Measurements from ENCODE around the gene TULP4.
"Not testable (repeated sequence)": the region's sequence is repeated elsewhere in the genome, so short reads cannot be mapped to it uniquely, and the experiment has no call there.

The TULP4 gene

DNA sequence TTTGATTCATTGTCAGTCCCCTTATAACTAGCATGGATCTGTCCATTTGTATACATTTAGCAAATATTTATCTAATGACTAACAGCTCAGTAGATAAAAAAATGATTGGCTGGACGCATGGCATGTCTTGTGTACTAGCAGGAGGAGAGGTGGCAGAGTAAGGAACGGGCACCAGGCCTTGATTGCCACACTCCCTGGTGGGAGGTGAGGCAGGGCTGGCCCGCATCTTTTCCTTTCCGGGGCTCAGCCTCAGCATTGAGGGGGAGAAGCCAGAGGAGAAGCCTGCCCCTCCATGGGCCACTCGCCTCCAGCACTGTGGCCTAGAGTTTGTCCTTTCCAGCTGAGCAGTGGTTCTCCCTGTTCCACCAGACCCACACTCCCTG lies 162.7 kb downstream of the TULP4 start:
- DNase-seq = peak; percentile 54

DNA sequence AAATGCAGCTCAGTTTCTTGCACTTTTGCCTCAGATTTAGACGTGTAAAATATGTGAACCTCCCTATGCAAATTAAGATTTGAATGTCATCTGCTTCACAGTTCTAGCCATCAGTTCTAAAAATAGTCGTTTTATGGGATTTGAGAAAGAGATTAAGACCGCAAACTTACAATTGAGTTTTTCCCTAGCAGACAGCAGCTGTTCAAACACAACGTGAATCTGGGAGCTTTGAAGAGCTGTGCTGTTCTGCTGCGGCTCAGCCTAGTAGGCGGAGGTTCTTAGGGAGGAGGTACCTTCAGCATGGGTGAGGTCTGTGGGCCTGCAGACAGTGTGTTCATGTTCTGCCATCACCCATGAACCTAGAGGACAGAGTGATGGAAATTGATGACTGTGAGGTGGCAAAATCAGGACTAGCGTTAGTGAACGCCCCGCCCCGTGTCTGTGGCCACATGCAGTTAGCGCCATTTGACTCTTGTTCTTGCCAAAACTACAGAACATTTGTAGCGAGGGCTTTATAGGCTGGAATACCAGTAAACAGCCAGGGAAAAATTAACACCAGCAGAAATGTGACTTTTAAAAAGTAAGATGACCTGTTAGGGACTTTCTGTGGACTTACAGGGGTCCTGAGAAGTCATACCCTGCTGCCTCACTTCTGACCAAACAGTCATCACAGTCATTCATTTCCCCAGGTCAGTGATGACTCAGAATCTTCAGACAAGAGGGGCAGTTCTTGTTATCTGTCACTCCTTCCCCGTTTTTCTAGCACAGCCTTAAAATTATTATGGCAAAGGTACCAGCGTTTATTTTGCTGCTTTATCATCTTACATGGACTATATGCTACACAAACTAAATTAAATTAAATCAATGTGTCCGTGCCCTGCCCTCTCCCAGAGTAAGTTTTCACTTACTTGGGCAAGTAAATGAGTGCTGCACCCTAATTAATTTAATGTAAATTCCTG lies 163.4 kb downstream of the TULP4 start:
- DNase-seq = peak; percentile 69

DNA sequence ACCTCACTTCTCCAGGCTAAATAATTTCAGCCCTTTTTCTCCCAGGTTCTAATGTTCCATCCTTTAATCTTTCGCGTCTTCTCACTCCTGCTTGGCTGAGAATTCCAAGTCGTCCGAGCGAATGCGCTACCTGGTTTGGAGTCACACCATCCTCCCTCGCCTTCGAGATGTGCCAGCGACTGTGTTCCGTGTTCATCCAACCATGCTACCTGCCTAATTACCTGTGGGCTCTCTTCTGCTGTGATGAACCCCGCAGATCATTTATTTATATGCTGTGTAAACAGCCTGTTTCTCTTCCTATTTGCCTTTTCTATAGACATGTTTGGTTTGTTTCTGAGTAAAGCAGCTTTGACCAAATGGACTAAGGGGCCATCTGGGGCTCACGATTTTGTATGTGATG lies 164.1 kb downstream of the TULP4 start:
- no peak for DNase-seq

DNA sequence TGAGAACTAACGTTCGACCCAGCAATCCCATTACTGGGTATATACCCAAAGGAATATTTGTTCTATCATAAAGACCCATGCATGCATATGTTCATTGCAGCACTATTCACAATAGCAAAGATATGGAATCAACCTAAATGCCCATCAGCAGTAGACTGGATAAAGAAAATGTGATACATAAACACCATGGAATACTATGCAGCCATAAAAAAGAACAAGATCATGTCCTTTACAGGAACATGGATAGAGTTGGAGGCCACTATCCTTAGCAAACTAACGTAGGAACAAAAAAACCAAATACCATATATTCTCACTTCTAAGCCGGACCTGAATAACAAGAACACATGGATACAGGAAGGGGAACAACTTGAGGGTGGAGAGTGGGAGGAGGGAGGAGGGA lies 165.5 kb downstream of the TULP4 start:
- not testable (repeated sequence) for DNase-seq

DNA sequence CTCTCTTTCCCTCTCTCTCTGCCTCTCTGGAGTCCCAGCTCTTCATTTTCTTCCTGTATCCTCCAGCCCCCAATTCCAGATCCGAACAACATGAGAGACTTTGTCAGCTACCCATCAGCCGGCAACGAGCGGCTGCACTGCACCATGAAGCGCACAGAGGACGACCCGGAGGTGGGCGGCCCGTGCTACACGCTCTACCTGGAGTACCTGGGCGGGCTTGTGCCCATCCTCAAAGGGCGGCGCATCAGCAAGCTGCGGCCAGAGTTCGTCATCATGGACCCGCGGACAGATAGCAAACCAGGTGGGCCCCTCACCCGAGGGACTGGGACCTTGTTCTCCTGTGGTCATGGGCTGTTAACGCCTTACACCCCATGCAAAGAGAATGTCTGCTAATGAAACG lies 168.7 kb downstream of the TULP4 start:
- no peak for DNase-seq

DNA sequence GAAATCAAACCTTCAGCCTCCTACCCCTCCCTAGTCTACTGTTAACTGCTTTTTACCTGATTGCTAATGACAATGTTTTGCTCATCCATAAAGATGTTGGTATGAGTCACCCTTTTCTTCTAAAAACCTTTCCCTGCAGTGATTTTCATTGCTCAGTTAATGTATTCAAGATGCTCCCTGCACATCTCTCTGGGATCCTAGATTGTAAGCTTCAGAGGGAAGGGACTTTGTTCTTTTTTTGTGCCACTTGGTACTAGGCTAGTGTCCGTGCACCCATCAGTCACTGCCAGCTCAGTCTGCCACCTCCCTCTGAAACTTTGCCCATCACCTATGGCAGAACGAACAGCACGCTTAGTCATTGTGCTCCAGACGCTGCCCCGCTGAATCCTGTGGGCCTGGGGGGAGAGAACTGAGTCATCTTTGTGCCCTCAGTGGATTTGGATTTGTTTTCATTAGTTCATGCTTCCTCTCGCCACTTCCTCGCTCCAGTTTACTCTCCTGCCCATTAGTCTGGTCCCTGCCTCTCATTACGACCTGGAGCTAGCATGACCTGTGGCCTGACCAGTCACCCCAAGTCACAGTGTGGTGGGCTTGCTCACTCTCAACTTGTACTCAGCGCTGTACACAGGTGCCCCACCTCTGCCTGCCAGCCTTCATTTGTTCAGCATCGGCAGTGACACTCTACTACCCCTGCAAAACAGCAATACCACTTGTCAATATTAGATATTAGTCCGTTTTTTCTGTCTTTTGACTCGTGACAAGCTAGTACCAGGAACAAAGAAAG lies 169.6 kb downstream of the TULP4 start:
- DNase-seq = peak; percentile 77

DNA sequence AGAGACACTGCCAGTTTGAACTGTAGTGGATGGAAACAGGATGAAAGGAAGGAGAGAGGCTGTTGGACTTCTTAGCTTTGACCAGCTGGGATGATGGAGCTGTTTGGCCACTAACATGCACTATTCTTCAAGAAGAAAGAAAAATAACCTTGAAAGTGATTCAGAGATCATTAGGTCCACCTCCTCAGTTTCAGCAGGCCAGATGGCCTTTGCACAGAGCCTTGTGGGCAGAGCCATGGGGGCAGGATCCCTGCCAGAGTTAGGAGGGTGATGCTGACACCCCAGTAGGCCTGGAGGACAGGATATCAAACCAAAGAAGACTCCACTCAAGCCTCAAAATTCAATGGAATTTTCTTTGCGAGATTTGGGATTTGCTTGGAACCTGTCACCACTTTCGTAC lies 173.2 kb downstream of the TULP4 start:
- DNase-seq = no peak

DNA sequence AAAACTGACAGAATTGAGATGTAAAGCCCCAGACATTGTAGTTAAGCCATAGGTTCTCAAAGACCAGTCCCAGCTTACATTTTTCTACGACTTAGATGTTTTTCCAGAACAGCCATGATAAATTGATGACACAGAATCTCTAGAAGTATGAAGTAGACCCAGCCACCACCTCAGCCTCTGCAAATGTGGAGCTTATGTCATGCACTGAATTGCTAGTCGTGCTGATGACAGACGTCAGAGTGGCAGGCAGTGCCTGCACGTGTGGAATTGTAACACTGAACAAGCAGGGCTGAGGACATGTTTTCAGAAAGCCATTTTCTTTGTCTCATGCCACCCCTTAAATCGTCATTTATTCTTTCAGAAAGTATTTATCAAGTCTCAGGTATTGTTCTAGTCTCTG lies 175.2 kb downstream of the TULP4 start:
- peak; percentile 41 for DNase-seq

DNA sequence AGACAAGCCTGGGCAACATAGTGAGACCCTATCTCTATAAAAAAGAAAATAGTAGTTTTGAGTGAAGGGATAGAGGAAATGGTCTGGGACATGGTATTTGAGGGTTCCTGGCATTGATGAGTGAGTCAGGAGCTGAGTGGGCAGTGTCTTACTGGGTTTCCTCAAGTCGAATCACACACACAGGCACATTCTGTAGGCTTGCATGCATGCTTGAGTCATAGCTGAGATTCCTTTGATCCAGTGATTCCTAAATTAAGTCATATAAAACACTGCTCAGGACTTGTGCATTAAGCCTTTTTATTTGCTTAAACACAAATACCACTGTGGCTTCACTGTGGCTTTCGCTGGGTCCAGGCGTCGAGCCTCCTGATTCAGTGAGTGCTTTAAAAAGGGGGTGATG lies 175.8 kb downstream of the TULP4 start:
- DNase-seq = peak; percentile 97

DNA sequence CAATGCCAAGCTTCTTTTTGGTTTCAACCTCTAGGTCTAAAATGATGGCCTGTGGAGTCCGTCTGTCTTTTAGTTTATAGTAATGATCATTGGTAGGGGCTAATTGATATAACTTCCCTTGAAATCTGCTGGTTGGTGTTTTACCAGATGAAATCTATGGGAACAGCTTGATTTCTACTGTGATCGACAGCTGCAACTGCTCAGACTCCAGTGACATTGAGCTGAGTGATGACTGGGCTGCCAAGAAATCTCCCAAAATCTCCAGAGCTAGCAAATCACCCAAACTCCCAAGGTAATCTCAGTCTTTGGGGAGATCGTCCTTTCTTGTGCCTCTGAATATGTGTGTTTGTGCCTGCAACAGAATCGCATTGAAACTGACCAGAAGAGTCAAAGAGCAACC lies 177.2 kb downstream of the TULP4 start:
- no peak for DNase-seq

DNA sequence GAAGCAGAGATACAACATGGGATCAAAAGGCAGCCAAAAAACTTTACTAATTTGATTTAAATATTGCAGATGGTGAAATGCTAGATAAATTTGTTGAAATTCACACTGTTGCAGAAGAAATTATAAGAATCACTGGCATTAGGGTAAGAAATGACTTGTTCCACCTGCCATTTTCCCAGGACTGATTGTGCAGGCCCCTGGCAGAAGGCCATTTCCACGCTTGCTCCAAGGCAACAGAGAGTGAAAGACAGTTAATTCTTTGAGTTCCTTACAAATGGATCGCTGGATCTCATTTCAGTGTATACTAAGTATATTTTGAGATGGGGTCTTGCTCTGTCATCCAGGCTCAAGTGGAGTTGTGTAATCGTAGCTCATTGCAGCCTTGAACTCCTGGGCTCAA lies 180.6 kb downstream of the TULP4 start:
- DNase-seq = no peak

DNA sequence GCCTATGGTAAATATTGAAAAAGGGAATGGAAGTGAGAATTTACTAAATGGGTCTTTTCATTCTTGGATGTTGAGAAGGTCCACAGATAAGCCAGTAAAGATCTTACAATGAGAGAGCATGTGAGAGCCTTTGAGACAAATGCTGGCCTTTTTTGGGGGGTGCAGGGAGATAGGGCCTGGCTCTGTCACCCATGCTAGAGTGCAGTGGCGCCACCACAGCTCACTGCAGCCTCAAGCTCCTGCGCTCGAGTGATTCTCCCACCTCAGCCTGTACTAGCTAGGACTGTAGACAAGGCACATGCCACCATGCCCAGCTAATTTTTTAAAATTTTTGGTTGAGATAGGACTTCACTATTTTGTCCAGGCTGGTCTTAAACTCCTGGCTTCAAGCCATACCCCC lies 184.4 kb downstream of the TULP4 start:
- DNase-seq = no peak

DNA sequence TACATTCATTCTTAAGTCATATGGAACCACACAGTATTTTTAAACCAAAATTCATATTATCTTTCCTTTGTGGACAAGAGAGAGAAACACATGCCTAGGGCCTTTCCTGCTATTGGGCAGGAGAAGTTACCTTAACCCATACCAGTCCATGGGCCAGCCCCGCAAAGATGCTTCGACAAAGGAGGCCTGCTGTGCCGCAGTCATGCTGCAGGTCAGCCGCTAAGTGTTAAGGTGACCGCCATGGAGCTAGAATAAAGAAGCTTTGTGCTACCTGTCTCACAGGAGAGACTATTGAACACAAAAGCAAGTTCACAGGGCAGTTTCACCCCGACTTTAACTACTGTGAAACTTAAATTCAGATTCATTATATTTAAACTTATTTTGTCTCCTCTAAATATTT lies 185.4 kb downstream of the TULP4 start:
- no peak for DNase-seq

DNA sequence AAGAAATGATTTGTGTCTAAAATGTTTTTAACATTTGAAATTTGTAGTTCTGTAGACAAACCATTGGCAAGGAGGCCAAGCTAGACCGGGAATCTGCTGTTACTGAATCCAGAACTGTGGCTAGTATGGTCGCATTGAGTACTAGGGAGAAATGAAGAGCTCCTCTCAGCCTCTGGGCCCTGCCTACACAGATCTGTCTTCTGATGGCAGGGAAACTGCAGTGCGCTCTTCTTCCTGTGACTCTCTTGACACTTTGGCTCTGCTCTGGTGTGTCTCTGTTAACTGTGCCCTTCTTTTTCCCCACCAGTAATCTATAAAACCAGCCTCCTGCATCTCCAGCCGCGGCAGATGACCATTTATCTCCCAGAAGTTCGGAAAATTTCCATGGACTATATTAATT lies 186.1 kb downstream of the TULP4 start:
- DNase-seq = no peak

DNA sequence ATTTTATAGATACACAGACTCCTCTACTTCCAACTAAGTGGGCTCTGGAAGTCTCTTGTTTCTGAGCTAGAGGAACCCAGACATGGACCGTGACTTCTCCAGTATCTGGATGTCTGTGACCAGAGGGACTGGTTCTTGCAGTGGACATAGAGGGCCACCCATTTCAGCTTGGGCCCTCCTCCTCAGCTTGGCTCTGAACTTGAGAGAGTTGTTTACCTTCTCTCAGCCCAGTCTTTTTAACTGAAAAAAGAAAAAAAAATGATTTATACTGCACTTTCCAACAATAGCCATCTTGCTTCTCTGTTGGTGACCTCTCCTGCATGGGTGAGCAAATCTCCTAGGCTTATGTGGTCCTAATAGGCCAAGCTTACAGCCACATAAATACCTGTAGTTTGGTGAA lies 187.3 kb downstream of the TULP4 start:
- DNase-seq = no peak

DNA sequence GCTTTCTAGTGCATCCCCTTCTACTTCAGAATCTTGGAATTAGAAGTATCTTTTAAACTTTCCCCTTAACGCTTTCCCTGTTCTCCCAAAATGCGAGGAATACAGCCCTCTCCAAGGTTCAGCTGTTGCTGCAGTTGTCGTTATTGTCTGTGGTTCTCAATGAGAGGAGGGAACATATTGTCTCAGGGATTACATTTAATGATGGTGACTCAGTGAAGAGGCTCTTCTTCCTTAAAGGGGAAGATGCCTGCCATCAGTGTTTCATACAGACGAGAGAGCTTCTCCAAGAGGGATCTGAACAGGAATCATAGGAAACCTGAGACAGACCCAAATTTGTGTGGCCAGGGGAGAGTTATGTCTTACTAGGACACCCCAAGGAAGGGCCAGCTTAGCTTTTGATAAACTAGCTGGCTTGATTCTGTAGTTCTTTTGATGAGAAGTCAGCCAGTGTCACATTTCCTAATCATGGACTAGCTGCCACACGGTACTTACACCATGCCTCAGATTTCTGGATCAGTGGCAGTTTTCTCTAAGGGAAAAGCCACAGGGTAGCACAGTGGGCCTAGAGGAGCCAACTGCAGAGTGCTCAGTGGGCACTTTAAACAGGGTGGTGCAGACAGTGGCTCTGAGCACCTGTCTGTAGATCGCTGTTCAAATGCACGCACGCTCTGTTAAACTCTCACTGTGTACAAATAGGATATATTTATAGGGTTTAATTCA lies 187.9 kb downstream of the TULP4 start:
- DNase-seq = peak; percentile 28

DNA sequence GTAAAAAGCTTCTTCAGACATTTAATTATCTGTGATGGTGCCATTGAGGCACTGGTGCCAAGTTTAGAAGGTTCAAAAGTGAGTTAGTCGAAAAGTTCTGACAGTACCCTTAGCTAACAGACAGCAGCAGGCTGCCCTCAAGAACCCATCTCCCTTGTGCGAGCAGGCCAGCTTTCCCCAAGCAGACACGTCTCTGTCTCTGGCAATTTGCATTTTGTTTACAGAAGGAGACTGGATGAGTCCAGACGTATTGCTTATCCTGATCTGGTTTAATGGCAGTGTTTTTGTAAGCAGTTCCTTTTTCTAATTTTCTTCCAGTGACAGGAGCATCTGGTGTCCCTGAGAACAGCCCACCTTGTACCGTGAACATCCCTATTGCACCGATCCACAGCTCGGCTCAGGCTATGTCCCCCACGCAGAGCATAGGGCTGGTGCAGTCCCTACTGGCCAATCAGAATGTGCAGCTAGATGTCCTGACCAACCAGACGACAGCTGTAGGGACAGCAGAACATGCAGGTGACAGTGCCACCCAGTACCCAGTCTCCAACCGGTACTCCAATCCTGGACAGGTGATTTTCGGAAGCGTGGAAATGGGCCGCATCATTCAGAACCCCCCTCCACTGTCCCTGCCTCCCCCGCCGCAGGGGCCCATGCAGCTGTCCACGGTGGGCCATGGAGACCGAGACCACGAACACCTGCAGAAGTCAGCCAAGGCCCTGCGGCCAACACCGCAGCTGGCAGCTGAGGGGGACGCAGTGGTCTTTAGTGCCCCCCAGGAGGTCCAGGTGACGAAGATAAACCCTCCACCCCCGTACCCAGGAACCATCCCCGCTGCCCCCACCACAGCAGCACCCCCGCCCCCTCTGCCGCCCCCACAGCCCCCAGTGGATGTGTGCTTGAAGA lies 189.3 kb downstream of the TULP4 start:
- no peak for DNase-seq

DNA sequence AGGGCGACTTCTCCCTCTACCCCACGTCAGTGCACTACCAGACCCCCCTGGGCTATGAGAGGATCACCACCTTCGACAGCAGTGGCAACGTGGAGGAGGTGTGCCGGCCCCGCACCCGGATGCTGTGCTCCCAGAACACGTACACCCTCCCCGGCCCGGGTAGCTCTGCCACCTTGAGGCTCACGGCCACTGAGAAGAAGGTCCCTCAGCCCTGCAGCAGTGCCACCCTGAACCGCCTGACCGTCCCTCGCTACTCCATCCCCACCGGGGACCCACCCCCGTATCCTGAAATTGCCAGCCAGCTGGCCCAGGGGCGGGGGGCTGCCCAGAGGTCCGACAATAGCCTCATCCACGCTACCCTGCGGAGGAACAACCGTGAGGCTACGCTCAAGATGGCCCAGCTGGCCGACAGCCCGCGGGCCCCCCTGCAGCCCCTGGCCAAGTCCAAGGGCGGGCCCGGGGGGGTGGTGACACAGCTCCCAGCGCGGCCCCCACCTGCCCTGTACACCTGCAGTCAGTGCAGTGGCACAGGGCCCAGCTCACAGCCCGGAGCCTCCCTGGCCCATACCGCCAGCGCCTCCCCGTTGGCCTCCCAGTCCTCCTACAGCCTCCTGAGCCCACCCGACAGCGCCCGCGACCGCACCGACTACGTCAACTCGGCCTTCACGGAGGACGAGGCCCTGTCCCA lies 190.1 kb downstream of the TULP4 start:
- no peak for DNase-seq

DNA sequence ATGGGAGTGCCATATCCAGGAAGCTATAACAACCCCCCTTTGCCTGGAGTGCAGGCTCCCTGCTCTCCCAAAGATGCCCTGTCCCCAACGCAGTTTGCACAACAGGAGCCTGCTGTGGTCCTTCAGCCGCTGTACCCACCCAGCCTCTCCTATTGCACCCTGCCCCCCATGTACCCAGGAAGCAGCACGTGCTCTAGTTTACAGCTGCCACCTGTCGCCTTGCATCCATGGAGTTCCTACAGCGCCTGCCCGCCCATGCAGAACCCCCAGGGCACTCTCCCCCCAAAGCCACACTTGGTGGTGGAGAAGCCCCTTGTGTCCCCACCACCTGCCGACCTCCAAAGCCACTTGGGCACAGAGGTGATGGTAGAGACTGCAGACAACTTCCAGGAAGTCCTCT lies 191.0 kb downstream of the TULP4 start:
- DNase-seq = no peak

DNA sequence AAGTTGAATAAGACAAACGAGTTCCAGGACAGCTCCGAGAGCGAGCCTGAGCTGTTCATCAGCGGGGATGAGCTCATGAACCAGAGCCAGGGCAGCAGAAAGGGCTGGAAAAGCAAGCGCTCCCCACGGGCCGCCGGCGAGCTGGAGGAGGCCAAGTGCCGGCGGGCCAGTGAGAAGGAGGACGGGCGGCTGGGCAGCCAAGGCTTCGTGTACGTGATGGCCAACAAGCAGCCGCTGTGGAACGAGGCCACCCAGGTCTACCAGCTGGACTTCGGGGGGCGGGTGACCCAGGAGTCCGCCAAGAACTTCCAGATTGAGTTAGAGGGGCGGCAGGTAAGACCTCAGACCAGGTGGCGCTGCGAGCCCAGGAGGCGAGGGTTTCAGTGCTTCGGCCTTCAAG lies 191.6 kb downstream of the TULP4 start:
- DNase-seq = no peak

DNA sequence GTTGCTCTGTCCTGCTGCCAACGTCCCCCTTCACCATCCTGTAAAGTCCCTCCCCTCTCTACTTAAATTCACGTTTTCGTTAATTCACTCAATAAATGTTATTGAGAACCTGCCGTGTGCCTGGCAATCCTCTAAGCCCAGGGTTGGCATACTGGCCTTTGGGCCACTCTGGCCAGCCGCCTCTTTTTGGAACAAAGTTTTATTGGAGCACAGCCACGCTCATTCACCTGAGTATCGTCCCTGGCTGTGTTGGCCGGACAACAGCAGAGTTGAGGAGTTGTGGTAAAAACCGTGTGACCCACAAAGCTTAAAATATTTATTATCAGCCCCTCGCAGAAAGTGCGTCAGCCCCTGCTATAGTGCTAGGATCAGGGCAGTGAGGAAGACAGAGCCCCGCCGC lies 192.9 kb downstream of the TULP4 start:
- no peak for DNase-seq

DNA sequence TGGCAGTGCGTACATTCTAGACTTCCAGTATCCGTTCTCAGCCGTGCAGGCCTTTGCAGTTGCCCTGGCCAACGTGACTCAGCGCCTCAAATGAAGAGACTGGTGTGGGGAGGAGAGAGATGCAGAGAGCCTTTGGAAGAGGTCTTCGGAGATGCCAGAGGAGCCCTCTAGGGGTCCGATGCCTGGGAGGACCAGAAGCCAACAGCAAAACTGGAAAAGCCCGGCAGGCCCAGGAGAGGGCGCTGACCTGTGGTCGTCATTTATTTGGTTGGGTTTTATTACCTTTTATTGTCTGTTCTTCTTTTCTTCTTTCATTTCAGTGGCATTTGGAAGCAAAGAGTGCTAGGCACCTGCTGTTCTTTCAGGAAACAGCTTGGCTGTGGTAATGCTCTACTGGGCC lies 194.3 kb downstream of the TULP4 start:
- peak; percentile 15 for DNase-seq

All from fibroblast of skin of scalp (primary cell).